Loucy (cell line): ENCODE data around the gene TP73.

Experiments
- H2AFZ ChIP-seq: fragments of 200-600 bp; sonication (generic); 2 replicates; pipeline ENCODE4 v1.6.0; 2016; ENCODE audit warnings: antibody characterized with exemption, mild to moderate bottlenecking, low read length, moderate library complexity
- H3F3A ChIP-seq: fragments of 200-600 bp; 2 replicates; pipeline ENCODE4 v1.6.0; 2016; ENCODE audit warnings: antibody characterized with exemption, low read depth, mild to moderate bottlenecking
- H3K27me3 ChIP-seq: fragments of 200-600 bp; sonication (generic); 2 replicates; pipeline ENCODE4 v1.6.1; 2014; ENCODE audit warnings: low read length, mild to moderate bottlenecking; ENCODE audit not compliant: insufficient read depth, poor library complexity, severe bottlenecking
- H3K36me3 ChIP-seq: fragments of 200-600 bp; sonication (generic); 2 replicates; pipeline ENCODE4 v1.6.1; 2016; ENCODE audit warnings: low read length; ENCODE audit not compliant: insufficient read depth
- H3K4me1 ChIP-seq: fragments of 200-600 bp; sonication (generic); 2 replicates; pipeline ENCODE4 v1.5.1; 2014; ENCODE audit warnings: low read length, mild to moderate bottlenecking; ENCODE audit not compliant: insufficient read depth, poor library complexity, severe bottlenecking
- H3K4me2 ChIP-seq: fragments of 200-600 bp; sonication (generic); 2 replicates; pipeline ENCODE4 v1.6.0; 2014; ENCODE audit warnings: antibody characterized with exemption, low read length, low read depth, mild to moderate bottlenecking; ENCODE audit not compliant: poor library complexity, severe bottlenecking
- H3K4me3 ChIP-seq: fragments of 200-600 bp; sonication (generic); 2 replicates; pipeline ENCODE4 v1.5.1; 2014; ENCODE audit warnings: low read length, mild to moderate bottlenecking, mixed read lengths; ENCODE audit not compliant: poor library complexity, severe bottlenecking
- H3K79me2 ChIP-seq: fragments of 200-600 bp; sonication (generic); 2 replicates; pipeline ENCODE4 v1.6.1; 2014; ENCODE audit warnings: low read length; ENCODE audit not compliant: insufficient read depth
- H3K9ac ChIP-seq: fragments of 200-600 bp; sonication (generic); 2 replicates; pipeline ENCODE4 v1.6.0; 2014; ENCODE audit warnings: mild to moderate bottlenecking, low read depth, low read length, moderate library complexity; ENCODE audit not compliant: poor library complexity, severe bottlenecking
- H3K9me2 ChIP-seq: fragments of 200-600 bp; sonication (generic); replicated peaks from 2 replicates; pipeline ENCODE4 v1.6.1; 2016; ENCODE audit warnings: low read depth, low read length, mixed read lengths
- H3K9me3 ChIP-seq: fragments of 200-600 bp; sonication (generic); 2 replicates; pipeline ENCODE4 v1.6.1; 2014; ENCODE audit warnings: mild to moderate bottlenecking, antibody characterized with exemption, low read length, low read depth; ENCODE audit not compliant: insufficient read depth
- H4K20me1 ChIP-seq: fragments of 200-600 bp; sonication (generic); 2 replicates; pipeline ENCODE4 v1.6.0; 2014; ENCODE audit warnings: antibody characterized with exemption, low read length, mild to moderate bottlenecking; ENCODE audit not compliant: insufficient read depth, poor library complexity, severe bottlenecking
- EZH2phosphoT487 ChIP-seq: fragments of 200-600 bp; IDR thresholded peaks from 2 replicates; pipeline ENCODE4 v1.6.1; 2018; ENCODE audit warnings: antibody characterized with exemption, mild to moderate bottlenecking, moderate library complexity, borderline replicate concordance
- TF ChIP-seq, protein P1 (sequence below): fragments of 200-600 bp; sonication (generic); conservative IDR thresholded peaks from 2 replicates; pipeline ENCODE4 v1.5.1; 2014; ENCODE audit warnings: mild to moderate bottlenecking, antibody characterized with exemption, low read length

TP73 gene

DNA sequence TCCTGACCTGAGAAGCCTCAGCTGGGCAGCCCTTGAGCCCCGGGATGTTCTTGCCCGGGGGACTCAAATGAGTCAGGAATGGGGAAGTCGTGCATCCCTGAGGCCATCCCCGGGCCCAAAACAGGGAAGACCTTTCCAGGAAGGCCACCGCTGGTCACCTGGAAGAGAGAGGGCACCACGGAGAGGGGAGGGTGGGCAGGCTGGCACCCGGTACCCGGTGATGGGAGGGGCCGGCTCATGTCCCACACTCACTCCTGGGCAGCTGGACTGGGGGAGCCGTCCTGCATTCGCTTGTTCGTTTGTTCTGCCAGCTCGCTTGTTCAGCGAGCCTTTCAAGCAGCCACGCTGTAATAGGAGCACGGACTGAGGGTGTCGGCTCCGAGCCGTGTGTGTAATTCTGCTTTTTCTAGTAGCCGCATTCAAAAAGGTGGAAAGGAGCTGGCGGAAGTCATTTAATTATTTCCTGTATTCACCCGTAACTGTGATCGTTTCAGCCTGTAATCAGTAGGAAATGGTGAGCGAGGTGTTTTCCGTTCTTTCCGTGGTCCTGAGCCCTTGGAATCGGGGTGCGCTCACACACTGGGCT lies 51.6 kb downstream of the TP73 start:
- Histone ChIP-seq H3K36me3 (no peaks in the 10 kb centered on the region), H3F3A (peaks cover 14% of the 10 kb centered on the region; the same call in 1 of the 2 replicates), H3K9me3 (no peaks in the 10 kb centered on the region), H3K9me2 (no peaks in the 10 kb centered on the region), H3K4me3 (peak overlapping the region; percentile 71), H3K79me2 (no peaks in the 10 kb centered on the region), H3K9ac (peak overlapping the region; percentile 87), H4K20me1 (no peaks in the 10 kb centered on the region), H2AFZ (0 out of 2 replicates have a peak overlapping the region, but pooled peaks have one; percentile 4), H3K4me2 (peak overlapping the region; percentile 86), H3K4me1 (peaks cover 43% of the 10 kb centered on the region), H3K27me3 (no peaks in the 10 kb centered on the region)
- TF ChIP-seq, protein P1, sequence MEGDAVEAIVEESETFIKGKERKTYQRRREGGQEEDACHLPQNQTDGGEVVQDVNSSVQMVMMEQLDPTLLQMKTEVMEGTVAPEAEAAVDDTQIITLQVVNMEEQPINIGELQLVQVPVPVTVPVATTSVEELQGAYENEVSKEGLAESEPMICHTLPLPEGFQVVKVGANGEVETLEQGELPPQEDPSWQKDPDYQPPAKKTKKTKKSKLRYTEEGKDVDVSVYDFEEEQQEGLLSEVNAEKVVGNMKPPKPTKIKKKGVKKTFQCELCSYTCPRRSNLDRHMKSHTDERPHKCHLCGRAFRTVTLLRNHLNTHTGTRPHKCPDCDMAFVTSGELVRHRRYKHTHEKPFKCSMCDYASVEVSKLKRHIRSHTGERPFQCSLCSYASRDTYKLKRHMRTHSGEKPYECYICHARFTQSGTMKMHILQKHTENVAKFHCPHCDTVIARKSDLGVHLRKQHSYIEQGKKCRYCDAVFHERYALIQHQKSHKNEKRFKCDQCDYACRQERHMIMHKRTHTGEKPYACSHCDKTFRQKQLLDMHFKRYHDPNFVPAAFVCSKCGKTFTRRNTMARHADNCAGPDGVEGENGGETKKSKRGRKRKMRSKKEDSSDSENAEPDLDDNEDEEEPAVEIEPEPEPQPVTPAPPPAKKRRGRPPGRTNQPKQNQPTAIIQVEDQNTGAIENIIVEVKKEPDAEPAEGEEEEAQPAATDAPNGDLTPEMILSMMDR, result no peak
- TF ChIP-seq EZH2phosphoT487, result no peak

DNA sequence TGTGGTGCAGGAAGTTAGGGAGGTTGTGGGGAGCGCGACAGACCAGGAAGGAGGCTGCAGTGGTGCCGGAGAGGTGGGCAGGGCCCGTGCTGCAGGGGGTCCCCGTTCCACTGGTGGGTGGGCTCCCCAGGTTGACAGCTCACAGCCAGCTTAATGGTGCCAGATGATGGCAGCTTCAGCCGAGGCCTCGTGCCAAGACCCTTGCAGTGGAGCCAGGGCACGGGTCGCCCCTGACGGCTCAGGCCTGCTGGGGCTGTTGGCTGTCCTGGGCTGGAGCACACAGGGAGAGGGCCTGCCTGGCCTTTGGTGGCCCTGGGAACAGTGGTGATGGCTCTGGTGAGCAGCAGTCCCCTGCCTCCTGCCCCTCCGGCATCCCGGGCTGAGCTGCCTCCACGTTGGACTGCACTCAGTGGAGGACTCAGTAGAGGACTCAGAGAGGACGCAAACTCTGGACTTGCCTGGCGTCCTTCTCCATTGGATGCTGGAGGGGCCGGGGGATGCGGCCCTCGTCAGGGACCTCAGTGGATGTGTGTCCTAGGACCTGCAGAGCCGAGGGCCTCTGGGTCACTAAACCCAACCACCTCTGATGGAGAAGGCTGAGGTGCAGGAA lies 53.1 kb downstream of the TP73 start:
- Histone ChIP-seq H3K4me2 (peak overlapping the region; percentile 86), H3K9me2 (no peaks in the 10 kb centered on the region), H3K79me2 (no peaks in the 10 kb centered on the region), H3K36me3 (no peaks in the 10 kb centered on the region), H3K9me3 (no peaks in the 10 kb centered on the region), H3K27me3 (no peaks in the 10 kb centered on the region), H3K4me1 (peaks cover 47% of the 10 kb centered on the region), H3F3A (peaks cover 14% of the 10 kb centered on the region; the same call in 1 of the 2 replicates), H2AFZ (no peak overlapping the region), H3K9ac (peak overlapping the region; percentile 87), H3K4me3 (no peak overlapping the region), H4K20me1 (no peaks in the 10 kb centered on the region)
- TF ChIP-seq EZH2phosphoT487, result no peak
- TF ChIP-seq, protein P1, result no peak

DNA sequence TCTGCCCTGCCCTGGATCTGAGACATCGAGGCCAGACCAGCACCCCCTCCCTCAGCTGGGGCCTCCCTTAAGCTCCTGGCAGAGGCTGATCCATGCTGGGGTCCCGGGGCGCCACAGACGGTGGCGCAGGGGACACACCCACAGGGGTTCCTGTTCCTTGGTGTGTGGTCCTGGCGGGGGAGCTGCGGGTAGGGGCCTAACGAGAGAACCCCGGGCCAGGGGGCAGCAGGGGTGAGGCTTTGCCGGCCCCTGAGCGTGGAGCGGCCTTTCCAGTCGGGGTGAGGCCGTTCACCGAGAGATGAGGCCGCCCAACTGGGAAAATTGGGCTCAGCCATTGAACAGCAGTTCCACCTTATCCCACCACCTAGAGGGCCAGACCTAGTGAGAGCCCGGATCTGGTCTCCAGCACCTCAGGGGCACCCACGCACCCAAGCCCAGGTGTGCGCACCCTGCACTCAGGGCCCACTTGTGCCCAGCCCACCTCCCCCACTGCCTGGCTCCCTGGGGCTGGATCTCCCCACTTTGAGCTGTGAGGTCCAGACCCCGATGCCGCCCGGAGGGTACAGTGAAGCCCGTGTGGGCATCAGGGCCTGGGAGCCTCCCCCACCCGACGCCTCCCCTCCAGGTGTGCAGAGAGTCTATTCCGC lies 54.5 kb downstream of the TP73 start:
- no peak overlapping the region for H2AFZ ChIP-seq
- H3F3A ChIP-seq, result peaks cover 14% of the 10 kb centered on the region; the same call in 1 of the 2 replicates
- no peak overlapping the region for H3K4me2 ChIP-seq
- no peaks in the 10 kb centered on the region for H3K27me3 ChIP-seq
- TF ChIP-seq, protein P1, result no peak
- TF ChIP-seq EZH2phosphoT487, result no peak
- no peak overlapping the region for H3K9ac ChIP-seq
- peaks cover 49% of the 10 kb centered on the region for H3K4me1 ChIP-seq
- H3K79me2 ChIP-seq, result no peaks in the 10 kb centered on the region
- H3K4me3 ChIP-seq, result no peak overlapping the region
- no peaks in the 10 kb centered on the region for H3K9me2 ChIP-seq
- no peaks in the 10 kb centered on the region for H3K9me3 ChIP-seq
- H3K36me3 ChIP-seq, result no peaks in the 10 kb centered on the region
- H4K20me1 ChIP-seq, result no peaks in the 10 kb centered on the region
